Measurements from ENCODE around the gene ASB5.
"Not testable (repeated sequence)": the region's sequence is repeated elsewhere in the genome, so short reads cannot be mapped to it uniquely, and the experiment has no call there.

ASB5 gene

DNA sequence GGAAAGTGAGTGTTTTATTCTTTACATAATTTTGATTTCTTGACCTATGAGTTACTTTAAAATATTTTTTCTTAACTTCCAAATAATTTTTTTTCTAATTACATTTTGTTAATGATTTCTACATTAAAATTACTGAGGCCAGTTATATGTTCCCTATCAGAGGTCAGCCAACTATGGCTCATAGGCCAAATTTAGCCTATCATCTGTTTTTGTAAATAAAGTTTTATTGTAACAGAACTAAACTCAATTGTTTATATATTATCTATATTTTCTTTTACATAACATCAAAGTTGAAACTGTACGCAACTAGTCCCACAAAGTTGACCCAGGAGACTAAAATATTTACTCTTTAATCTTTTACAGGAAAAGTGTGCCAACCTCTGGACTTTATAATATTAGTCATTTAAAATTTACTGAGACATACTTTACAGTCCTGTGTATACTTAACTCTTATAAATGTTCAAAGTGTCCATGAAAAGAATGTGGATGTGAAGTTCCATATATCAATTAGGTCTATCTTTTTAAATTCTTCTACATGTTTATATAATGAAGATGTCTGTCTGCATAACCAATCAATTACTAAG is 26.2 kb downstream of the ASB5 start:
- H3K27me3 ChIP-seq (ENCODE audit: control insufficient read depth, insufficient read depth, low read length): no peaks in the 10 kb centered on the region
- H3K36me3 ChIP-seq (ENCODE audit: control insufficient read depth, insufficient read depth, low read length): no peaks in the 10 kb centered on the region
- H3K4me1 ChIP-seq (ENCODE audit: control insufficient read depth, insufficient read depth, low read length): peaks cover 11% of the 10 kb centered on the region
- no peaks in the 10 kb centered on the region for H3K9me3 ChIP-seq (ENCODE audit: control insufficient read depth, low read length)
- H3K9ac ChIP-seq (ENCODE audit: low read length): no peak overlapping the region
- H3K4me3 ChIP-seq (ENCODE audit: low read length): no peak overlapping the region

GRCh38 chr4:176241703-176242102 is 27.3 kb downstream of the ASB5 start:
- Histone ChIP-seq H3K4me3 (ENCODE audit: low read length) (no peak overlapping the region), H3K27me3 (ENCODE audit: control insufficient read depth, insufficient read depth, low read length) (no peaks in the 10 kb centered on the region), H3K9me3 (ENCODE audit: control insufficient read depth, low read length) (no peaks in the 10 kb centered on the region), H3K36me3 (ENCODE audit: control insufficient read depth, insufficient read depth, low read length) (no peaks in the 10 kb centered on the region), H3K9ac (ENCODE audit: low read length) (no peak overlapping the region), H3K4me1 (ENCODE audit: control insufficient read depth, insufficient read depth, low read length) (peaks cover 20% of the 10 kb centered on the region)

GRCh38 chr4:176238826-176239225 is 30.2 kb downstream of the ASB5 start:
- Histone ChIP-seq H3K9ac (ENCODE audit: low read length) (no peak overlapping the region), H3K9me3 (ENCODE audit: control insufficient read depth, low read length) (no peaks in the 10 kb centered on the region), H3K36me3 (ENCODE audit: control insufficient read depth, insufficient read depth, low read length) (no peaks in the 10 kb centered on the region), H3K4me1 (ENCODE audit: control insufficient read depth, insufficient read depth, low read length) (peaks cover 20% of the 10 kb centered on the region), H3K27me3 (ENCODE audit: control insufficient read depth, insufficient read depth, low read length) (no peaks in the 10 kb centered on the region), H3K4me3 (ENCODE audit: low read length) (no peak overlapping the region)

DNA sequence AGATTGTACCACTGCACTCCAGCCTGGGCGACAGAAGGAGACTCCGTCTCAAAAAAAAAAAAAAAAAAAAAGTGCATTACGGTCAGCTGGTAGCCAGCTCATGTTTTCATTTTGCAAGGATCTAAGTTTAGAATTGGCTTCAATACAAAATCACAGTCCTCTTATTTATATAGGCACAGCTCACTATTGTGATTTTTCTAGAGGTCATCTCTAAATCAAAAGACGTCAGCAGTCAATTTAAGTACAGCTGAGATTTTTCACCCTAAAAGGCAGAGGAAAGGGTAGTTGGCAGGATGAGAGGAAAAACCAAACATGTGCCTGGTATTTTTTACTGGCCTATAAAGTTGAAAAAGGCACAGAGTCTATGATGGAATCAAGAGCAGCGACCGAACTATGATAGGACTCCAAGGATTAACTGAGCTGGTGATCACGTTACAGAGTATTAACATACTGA is 30.8 kb downstream of the ASB5 start:
- H3K27me3 ChIP-seq (ENCODE audit: control insufficient read depth, insufficient read depth, low read length): no peaks in the 10 kb centered on the region
- no peak overlapping the region for H3K9ac ChIP-seq (ENCODE audit: low read length)
- H3K36me3 ChIP-seq (ENCODE audit: control insufficient read depth, insufficient read depth, low read length): no peaks in the 10 kb centered on the region
- H3K4me3 ChIP-seq (ENCODE audit: low read length): no peak overlapping the region
- H3K4me1 ChIP-seq (ENCODE audit: control insufficient read depth, insufficient read depth, low read length): peaks cover 20% of the 10 kb centered on the region
- H3K9me3 ChIP-seq (ENCODE audit: control insufficient read depth, low read length): no peaks in the 10 kb centered on the region

GRCh38 chr4:176236946-176237345 is 32.1 kb downstream of the ASB5 start:
- no peaks in the 10 kb centered on the region for H3K9me3 ChIP-seq (ENCODE audit: control insufficient read depth, low read length)
- H3K36me3 ChIP-seq (ENCODE audit: control insufficient read depth, insufficient read depth, low read length): no peaks in the 10 kb centered on the region
- no peak overlapping the region for H3K4me3 ChIP-seq (ENCODE audit: low read length)
- peaks cover 20% of the 10 kb centered on the region for H3K4me1 ChIP-seq (ENCODE audit: control insufficient read depth, insufficient read depth, low read length)
- no peak overlapping the region for H3K9ac ChIP-seq (ENCODE audit: low read length)
- no peaks in the 10 kb centered on the region for H3K27me3 ChIP-seq (ENCODE audit: control insufficient read depth, insufficient read depth, low read length)

- Histone ChIP-seq H3K9me3 (ENCODE audit: control insufficient read depth, low read length) (no peaks in the 10 kb centered on the region), H3K9ac (ENCODE audit: low read length) (no peak overlapping the region), H3K36me3 (ENCODE audit: control insufficient read depth, insufficient read depth, low read length) (no peaks in the 10 kb centered on the region), H3K27me3 (ENCODE audit: control insufficient read depth, insufficient read depth, low read length) (no peaks in the 10 kb centered on the region), H3K4me1 (ENCODE audit: control insufficient read depth, insufficient read depth, low read length) (no peaks in the 10 kb centered on the region), H3K4me3 (ENCODE audit: low read length) (no peak overlapping the region)
Measured at GRCh38 chr4:176230836-176231235, 38.2 kb downstream of the ASB5 start.

- Histone ChIP-seq H3K4me3 (ENCODE audit: low read length) (no peak overlapping the region), H3K27me3 (ENCODE audit: control insufficient read depth, insufficient read depth, low read length) (no peaks in the 10 kb centered on the region), H3K9me3 (ENCODE audit: control insufficient read depth, low read length) (no peaks in the 10 kb centered on the region), H3K36me3 (ENCODE audit: control insufficient read depth, insufficient read depth, low read length) (no peaks in the 10 kb centered on the region), H3K9ac (ENCODE audit: low read length) (no peak overlapping the region), H3K4me1 (ENCODE audit: control insufficient read depth, insufficient read depth, low read length) (no peaks in the 10 kb centered on the region)
Measured at GRCh38 chr4:176229645-176230044, 39.4 kb downstream of the ASB5 start.

DNA sequence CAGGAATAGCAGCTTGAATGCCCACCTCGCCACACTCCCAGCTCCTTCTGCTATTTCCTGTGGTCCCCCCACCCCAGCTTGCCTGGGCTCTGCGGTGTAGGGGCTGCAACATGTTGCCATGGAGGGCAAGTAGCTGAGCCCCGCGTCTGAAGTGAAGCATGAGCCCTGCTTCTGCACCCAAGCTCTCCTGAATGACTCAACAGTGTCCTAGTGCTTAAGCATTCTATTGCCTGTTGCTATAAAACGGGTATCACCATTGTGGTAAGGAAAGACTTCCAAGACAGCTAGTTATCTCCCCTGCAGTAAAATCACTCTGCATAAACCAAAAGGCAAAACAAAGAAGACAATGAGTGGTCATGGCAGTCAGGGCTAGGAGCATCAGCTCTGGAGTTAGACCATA is 42.3 kb downstream of the ASB5 start:
- H3K27me3 ChIP-seq (ENCODE audit: control insufficient read depth, insufficient read depth, low read length): no peaks in the 10 kb centered on the region
- H3K4me1 ChIP-seq (ENCODE audit: control insufficient read depth, insufficient read depth, low read length): no peaks in the 10 kb centered on the region
- no peaks in the 10 kb centered on the region for H3K36me3 ChIP-seq (ENCODE audit: control insufficient read depth, insufficient read depth, low read length)
- H3K9me3 ChIP-seq (ENCODE audit: control insufficient read depth, low read length): no peaks in the 10 kb centered on the region
- H3K9ac ChIP-seq (ENCODE audit: low read length): no peak overlapping the region
- H3K4me3 ChIP-seq (ENCODE audit: low read length): no peak overlapping the region

DNA sequence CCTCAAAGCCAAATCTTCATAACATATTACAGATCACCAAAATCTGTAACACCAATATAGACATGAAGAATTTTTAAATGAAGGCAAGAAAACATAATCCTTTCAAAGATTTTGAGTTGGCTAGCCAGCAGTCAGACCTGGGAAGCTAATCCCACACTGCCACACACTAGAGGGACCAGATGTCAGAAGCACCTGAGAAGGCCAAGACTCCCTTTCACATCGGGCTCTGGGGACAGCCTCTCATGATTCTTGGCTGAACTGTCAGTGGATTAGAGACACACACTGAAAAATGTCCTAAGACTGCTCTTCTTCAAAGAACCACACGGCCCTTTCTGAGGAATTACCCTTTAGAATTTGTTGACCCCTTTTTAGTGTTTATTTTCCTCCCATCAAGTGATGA is 45.5 kb downstream of the ASB5 start:
- Histone ChIP-seq H3K27me3 (ENCODE audit: control insufficient read depth, insufficient read depth, low read length) (no peaks in the 10 kb centered on the region), H3K4me1 (ENCODE audit: control insufficient read depth, insufficient read depth, low read length) (no peaks in the 10 kb centered on the region), H3K9me3 (ENCODE audit: control insufficient read depth, low read length) (no peaks in the 10 kb centered on the region), H3K36me3 (ENCODE audit: control insufficient read depth, insufficient read depth, low read length) (no peaks in the 10 kb centered on the region), H3K4me3 (ENCODE audit: low read length) (no peak overlapping the region), H3K9ac (ENCODE audit: low read length) (no peak overlapping the region)

GRCh38 chr4:176222149-176222548 is 46.9 kb downstream of the ASB5 start:
- H3K4me1 ChIP-seq (ENCODE audit: control insufficient read depth, insufficient read depth, low read length): no peaks in the 10 kb centered on the region
- no peak overlapping the region for H3K4me3 ChIP-seq (ENCODE audit: low read length)
- H3K9me3 ChIP-seq (ENCODE audit: control insufficient read depth, low read length): no peaks in the 10 kb centered on the region
- H3K27me3 ChIP-seq (ENCODE audit: control insufficient read depth, insufficient read depth, low read length): no peaks in the 10 kb centered on the region
- H3K9ac ChIP-seq (ENCODE audit: low read length): no peak overlapping the region
- no peaks in the 10 kb centered on the region for H3K36me3 ChIP-seq (ENCODE audit: control insufficient read depth, insufficient read depth, low read length)

- Histone ChIP-seq H3K4me3 (ENCODE audit: low read length) (no peak overlapping the region), H3K27me3 (ENCODE audit: control insufficient read depth, insufficient read depth, low read length) (no peaks in the 10 kb centered on the region), H3K9me3 (ENCODE audit: control insufficient read depth, low read length) (no peaks in the 10 kb centered on the region), H3K36me3 (ENCODE audit: control insufficient read depth, insufficient read depth, low read length) (no peaks in the 10 kb centered on the region), H3K9ac (ENCODE audit: low read length) (no peak overlapping the region), H3K4me1 (ENCODE audit: control insufficient read depth, insufficient read depth, low read length) (no peaks in the 10 kb centered on the region)
Measured at GRCh38 chr4:176217510-176217909, 51.5 kb downstream of the ASB5 start.

- not testable (repeated sequence) for H3K4me1 ChIP-seq (ENCODE audit: control insufficient read depth, insufficient read depth, low read length); H3K9ac ChIP-seq (ENCODE audit: low read length); H3K9me3 ChIP-seq (ENCODE audit: control insufficient read depth, low read length); H3K36me3 ChIP-seq (ENCODE audit: control insufficient read depth, insufficient read depth, low read length); H3K27me3 ChIP-seq (ENCODE audit: control insufficient read depth, insufficient read depth, low read length); H3K4me3 ChIP-seq (ENCODE audit: low read length)
Measured at GRCh38 chr4:176212351-176212750, 56.7 kb downstream of the ASB5 start.
